ENCODE measurements around the gene HSF2BP. TPM values are rescaled to one million over a fixed set of nuclear protein-coding genes. Genes with fewer than 3 reads are reported as not detected.
A peak's percentile ranks its signal among the peaks of the same experiment; 100 is the strongest.

HSF2BP gene
- total RNA-seq, 1 experiment from 2014 or later: 1.5 TPM

DNA sequence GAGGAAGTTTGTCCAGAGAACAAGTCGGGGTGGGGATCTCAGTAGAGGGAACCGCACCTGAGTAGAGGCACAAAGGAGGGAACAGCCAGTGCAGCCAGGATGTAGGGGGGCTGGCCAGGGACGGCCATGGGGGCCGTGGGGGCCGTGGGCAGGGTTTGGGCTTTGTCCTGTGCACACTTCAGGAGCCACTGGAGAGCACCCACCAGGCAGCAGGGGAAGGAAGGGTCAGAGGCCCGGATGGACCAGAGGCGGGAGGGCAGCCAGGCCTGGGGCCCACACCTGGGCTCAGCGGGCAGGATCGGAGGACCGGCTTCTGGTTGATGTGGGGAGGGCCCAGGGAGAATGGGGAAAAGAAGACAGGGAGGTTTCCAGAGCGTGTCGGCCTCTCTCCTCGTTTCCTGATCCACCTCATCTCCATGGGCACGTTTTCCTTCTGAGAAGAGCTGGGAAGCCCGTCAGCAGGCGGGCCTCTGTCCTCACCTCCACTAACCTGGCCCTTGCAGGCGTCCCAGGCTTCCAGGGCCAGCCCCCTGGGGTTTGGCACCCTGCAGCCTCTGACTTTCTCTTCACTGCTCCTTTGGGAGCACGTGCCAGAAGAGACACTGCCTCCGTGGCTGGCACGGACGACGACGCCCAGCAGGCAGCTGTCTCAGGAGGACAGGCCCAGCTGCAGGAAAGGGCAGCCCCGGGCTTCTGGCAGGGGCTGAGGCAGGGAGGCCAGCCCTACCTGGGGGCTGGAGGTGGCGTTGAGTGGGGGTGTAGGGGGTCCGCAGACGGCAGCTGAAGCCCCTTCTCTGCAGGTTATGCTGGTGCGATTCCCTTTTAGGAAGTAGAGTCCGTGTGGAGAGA, 42.9 kb upstream of the HSF2BP start:
- Histone ChIP-seq H4K91ac (ENCODE audit: insufficient read length, low read depth, low read length) (no peak overlapping the region), H3K4me2 (ENCODE audit: insufficient read depth, insufficient read length, low read length) (no peak overlapping the region), H2AFZ (ENCODE audit: low read length) (no peak overlapping the region), H4K8ac (replicated peaks; ENCODE audit: insufficient read length, low read depth, low read length) (no peak overlapping the region), H4K5ac (ENCODE audit: insufficient read length, low read depth, low read length) (no peak overlapping the region), H2BK5ac (ENCODE audit: insufficient read length, low read length) (no peak overlapping the region), H3K18ac (ENCODE audit: insufficient read length, low read depth, low read length) (no peak overlapping the region), H3T11ph (ENCODE audit: low read length) (no peak overlapping the region), H4K20me1 (ENCODE audit: control insufficient read depth, insufficient read depth, insufficient read length) (no peaks in the 10 kb centered on the region), H2BK20ac (ENCODE audit: low read depth, low read length, poor library complexity, severe bottlenecking) (no peak overlapping the region), H2BK15ac (ENCODE audit: low read depth, low read length) (no peak overlapping the region), H3K27me3 (ENCODE audit: insufficient read depth, low read length) (no peaks in the 10 kb centered on the region), H3K23me2 (ENCODE audit: insufficient read length, low read depth, low read length, poor library complexity, severe bottlenecking) (no peaks in the 10 kb centered on the region), H3K14ac (ENCODE audit: insufficient read depth, low read length) (no peak overlapping the region; the same call in 1 of the 2 replicates), H3K79me1 (ENCODE audit: insufficient read depth, low read depth, low read length, poor library complexity, severe bottlenecking) (no peaks in the 10 kb centered on the region), H3K9me3 (ENCODE audit: control insufficient read depth, low read depth, low read length) (no peaks in the 10 kb centered on the region), H2BK12ac (ENCODE audit: insufficient read length, low read depth, low read length) (no peak overlapping the region), H3K4me1 (ENCODE audit: insufficient read depth, low read length) (no peaks in the 10 kb centered on the region), H2BK120ac (ENCODE audit: low read depth, low read length, poor library complexity, severe bottlenecking) (no peak overlapping the region), H3K23ac (ENCODE audit: insufficient read length, low read depth, low read length) (no peak overlapping the region), H3K79me2 (ENCODE audit: insufficient read depth, low read length) (no peaks in the 10 kb centered on the region), H2AK5ac (ENCODE audit: insufficient read length, low read length) (no peak overlapping the region), H3K27ac (ENCODE audit: insufficient read length, low read depth, low read length) (no peak overlapping the region), H3K4ac (ENCODE audit: low read depth, low read length) (no peak overlapping the region), H3K9ac (ENCODE audit: extremely low read depth, insufficient read length, low read length) (no peak overlapping the region), H3K56ac (ENCODE audit: insufficient read length, low read depth, low read length) (no peak overlapping the region)
- Mint-ChIP-seq H3K9me3 (no peaks in the 10 kb centered on the region), H3K4me1 (peaks cover 11 to 12% of the 10 kb centered on the region in 2 experiments), H3K27ac (peak overlapping the region in 2 of 3 experiments; percentile 64 to 86; a peak in 2 of 7 replicates), H3K27me3 (ENCODE audit: low read depth) (no peaks in the 10 kb centered on the region), H3K36me3 (ENCODE audit: insufficient read depth in 1 of 3, low read depth in 3 of 3) (peaks cover 0 to 4% (median 0%) of the 10 kb centered on the region in 3 experiments; a peak in 2 of 7 replicates), H3K4me3 (peak overlapping the region in 1 of 2 experiments; percentile 11; a peak in 1 of 5 replicates)
- TF ChIP-seq CTCF (conservative IDR thresholded peaks at IDR 0.05): no peak
- WGBS (ENCODE audit: extremely low coverage, insufficient read length, low lambda C conversion rate): no CpG with 5 or more reads among the region's 29 CpGs
- DNase-seq: no peak
